ENCODE measurements around the gene RABGAP1L.

DNA sequence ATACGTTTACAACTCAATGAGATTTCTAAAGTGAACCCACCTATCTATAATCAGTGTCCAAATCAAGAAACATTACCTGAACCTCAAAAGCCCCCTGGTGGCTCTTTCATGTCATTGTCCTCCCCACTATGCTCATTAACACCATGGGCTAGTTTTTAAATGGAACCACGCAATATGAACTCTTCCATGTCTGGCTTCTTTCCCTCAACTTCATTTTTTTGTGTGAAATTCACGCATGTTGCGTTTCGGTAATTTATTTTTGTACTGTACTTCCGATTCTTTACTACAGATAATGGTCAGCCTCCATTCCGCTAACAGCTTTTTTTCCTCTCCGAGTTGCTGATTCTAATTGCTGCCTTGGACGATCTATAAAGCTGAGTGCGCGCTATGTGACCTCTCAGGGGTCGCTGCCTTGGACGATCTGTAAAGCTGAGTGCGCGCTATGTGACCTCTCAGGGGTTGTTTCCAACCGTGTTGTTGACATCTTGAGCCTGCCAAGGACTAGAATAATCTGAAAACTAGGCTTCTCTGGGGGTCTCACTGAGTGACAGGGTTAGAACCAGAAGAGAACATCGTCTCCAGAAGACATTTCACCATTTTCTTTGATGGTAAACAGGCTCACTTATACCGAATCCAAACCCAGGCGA, 839.4 kb downstream of the RABGAP1L start:
- TF ChIP-seq CTCF (conservative IDR thresholded peaks at IDR 0.05; ENCODE audit: low read length), result peak; percentile 94
- no peak for TF ChIP-seq EZH2phosphoT487 (IDR thresholded peaks at IDR 0.05; ENCODE audit: borderline replicate concordance, low read depth, low read length)

All from OCI-LY7 (cell line).